SK-N-MC (cell line): ENCODE data around the gene CACNA2D4.

Experiments used
- DNase-seq: peaks from one replicate; pipeline ENCODE4 v3.0.0-alpha.2; 2011; ENCODE audit warnings: low read depth, low spot score
- H3K27ac ChIP-seq: fragments of 200-600 bp; sonication (generic); 2 replicates; pipeline ENCODE4 v1.5.1; 2016; ENCODE audit warnings: mixed run types
- H3K36me3 ChIP-seq: fragments of 200-600 bp; sonication (generic); 2 replicates; pipeline ENCODE4 v1.6.1; 2017; ENCODE audit warnings: antibody characterized with exemption, low read length, mixed read lengths; ENCODE audit not compliant: insufficient read depth
- H3K4me3 ChIP-seq: fragments of 200-600 bp; sonication (generic); 2 replicates; pipeline ENCODE4 v1.5.1; 2016
- H3K9ac ChIP-seq: fragments of 200-600 bp; sonication (generic); 2 replicates; pipeline ENCODE4 v1.8.0; 2017; ENCODE audit warnings: mixed run types, mixed read lengths; ENCODE audit not compliant: insufficient read length
- H3K9me3 ChIP-seq: fragments of 200-600 bp; sonication (generic); 2 replicates; pipeline ENCODE4 v1.6.1; 2017; ENCODE audit warnings: low read depth, mild to moderate bottlenecking, antibody characterized with exemption, low read length, moderate library complexity, mixed read lengths
- EZH2 ChIP-seq: fragments of 200-600 bp; sonication (generic); IDR thresholded peaks from one replicate; pipeline ENCODE4 v1.6.1; 2017; ENCODE audit warnings: antibody characterized with exemption
- FOXP2 ChIP-seq: optimal IDR thresholded peaks from 2 replicates; pipeline ENCODE3; 2011; ENCODE audit warnings: mild to moderate bottlenecking, moderate library complexity; ENCODE audit not compliant: insufficient read depth; ENCODE audit errors: extremely low read length, control extremely low read depth
- POLR2AphosphoS5 ChIP-seq: IDR thresholded peaks from 2 replicates; pipeline ENCODE4 v1.6.1; 2012; ENCODE audit warnings: mild to moderate bottlenecking, low read depth, low read length, borderline replicate concordance

CACNA2D4 gene

DNA sequence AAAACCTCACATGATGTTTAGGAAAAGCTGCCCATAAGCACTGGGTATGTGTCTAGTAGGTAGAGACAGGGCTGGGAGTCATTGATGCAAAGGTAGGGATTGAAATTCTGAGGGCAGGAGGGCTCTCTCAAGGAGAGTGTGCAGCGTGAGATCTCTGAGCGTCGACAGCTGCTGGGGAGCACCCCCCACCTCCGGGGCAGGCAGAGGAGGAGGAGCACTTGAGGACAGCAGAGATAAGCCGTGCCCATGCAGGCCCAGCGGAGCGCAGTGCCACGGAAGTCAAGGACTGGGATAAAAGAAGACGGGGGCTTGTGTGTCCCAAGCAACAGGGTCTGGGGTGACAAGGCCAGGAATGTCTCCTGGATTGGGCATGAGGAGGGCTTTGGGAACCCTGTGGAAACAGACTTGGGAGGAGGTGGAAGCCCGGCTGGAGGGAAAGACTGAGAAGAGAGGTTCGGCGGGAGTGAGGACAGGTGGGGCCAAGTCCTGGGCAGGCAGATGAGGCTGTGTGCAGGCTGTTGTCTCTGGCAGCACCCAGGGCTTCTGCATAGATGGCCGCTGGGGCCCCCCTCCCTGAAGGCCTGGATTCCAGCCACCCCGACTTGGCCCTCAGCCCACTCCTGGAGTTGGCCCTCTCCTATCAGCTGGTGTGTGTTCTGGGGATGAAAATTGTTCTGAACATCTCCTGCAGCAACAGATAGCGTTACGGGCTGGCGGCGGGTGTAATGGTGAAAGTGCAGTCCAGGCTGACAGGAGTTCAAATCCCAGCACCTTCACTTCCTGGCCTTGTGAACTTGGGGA, 1.9 kb downstream of the CACNA2D4 start:
- TF ChIP-seq FOXP2 (no peak), POLR2AphosphoS5 (no peak), EZH2 (no peak)
- H3K27ac ChIP-seq: no peak overlapping the region
- no peak for DNase-seq
- no peak overlapping the region for H3K4me3 ChIP-seq
- H3K9me3 ChIP-seq: no peaks in the 10 kb centered on the region
- H3K36me3 ChIP-seq: no peaks in the 10 kb centered on the region
- H3K9ac ChIP-seq: no peak overlapping the region

DNA sequence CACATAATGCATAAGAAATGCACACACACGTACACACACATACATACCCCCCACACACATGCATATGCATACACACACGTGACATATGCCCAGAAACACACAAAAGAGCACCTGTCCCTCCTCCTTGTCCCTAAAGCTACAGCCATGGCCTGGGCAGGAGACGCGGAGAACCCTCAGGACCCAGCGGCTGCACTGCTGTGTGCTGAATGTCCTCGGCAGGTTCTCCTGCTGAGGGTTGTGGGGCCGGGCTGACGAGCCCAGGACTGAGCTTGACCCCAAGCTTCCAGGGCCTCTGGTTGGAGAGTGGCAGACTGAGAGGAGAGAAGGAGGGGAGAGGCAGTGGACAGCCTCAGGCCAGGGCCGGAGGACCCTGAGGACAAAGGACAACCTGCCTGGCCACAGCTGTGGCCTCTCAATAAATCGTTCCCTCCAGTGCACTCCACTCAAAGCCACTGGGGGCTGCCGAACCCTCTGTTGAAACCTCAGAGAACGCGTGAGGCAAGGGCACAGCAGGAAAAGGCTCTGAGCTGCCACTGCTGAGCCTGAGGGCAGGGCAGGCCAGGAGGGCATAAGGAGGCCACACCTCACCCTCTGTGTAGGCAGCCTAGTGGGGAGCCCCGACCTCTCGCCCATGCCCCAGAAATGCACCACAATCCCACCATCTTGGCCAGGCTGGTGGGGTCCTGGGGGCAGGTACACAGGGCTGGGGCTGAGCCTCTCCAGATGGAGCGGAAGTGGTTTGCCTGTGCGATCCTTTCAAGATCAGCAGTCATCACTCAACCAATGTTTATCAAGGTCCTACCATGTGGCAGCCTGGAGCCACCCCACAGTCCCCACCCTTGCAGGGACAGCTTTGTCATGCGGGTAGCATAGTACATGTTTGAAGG, 3.1 kb downstream of the CACNA2D4 start:
- H3K4me3 ChIP-seq: no peak overlapping the region
- no peaks in the 10 kb centered on the region for H3K36me3 ChIP-seq
- no peak overlapping the region for H3K27ac ChIP-seq
- no peak for TF ChIP-seq FOXP2
- no peak for TF ChIP-seq EZH2
- no peak for TF ChIP-seq POLR2AphosphoS5
- no peaks in the 10 kb centered on the region for H3K9me3 ChIP-seq
- no peak for DNase-seq
- H3K9ac ChIP-seq: no peak overlapping the region

DNA sequence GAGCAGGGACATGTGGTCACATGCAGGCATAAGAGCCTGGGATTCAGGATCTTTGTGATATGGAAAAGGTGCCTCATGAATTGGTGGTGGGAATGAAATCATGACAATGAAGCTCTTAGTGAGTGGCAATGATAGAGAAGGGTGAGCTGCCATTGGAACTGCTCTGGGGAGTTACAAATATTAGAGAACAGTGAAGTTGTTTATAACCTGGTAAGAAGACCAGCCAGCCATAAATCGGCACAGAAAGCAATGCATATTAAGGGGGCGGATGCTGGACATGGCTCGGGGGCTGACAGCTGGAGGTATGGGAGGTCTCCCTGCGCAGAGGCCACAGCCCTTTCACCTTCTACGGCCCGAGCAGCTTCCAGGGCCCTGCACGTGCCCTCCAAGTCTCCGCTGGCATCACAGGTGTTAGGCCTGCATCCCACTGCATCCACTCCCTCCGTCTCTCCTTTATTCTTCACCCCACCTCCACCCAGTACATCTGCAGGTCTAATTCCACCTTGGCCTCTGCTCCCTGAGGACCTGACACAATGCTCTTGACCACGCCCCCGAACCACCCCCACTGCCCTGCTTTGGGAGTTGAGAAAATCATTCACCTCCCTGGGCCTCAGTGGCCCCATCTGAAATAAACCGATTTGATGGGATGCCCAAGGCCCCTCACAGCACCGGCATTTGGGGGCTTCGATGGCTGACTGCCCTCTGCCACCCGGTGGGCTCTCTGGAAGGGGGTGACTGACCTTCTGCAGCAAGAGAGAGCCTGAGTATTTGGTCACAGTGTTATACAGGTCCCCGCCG, 4.1 kb downstream of the CACNA2D4 start:
- Histone ChIP-seq H3K4me3 (no peak overlapping the region), H3K9ac (no peak overlapping the region), H3K9me3 (no peaks in the 10 kb centered on the region), H3K36me3 (no peaks in the 10 kb centered on the region), H3K27ac (no peak overlapping the region)
- no peak for DNase-seq
- TF ChIP-seq POLR2AphosphoS5: no peak
- TF ChIP-seq EZH2: no peak
- no peak for TF ChIP-seq FOXP2

DNA sequence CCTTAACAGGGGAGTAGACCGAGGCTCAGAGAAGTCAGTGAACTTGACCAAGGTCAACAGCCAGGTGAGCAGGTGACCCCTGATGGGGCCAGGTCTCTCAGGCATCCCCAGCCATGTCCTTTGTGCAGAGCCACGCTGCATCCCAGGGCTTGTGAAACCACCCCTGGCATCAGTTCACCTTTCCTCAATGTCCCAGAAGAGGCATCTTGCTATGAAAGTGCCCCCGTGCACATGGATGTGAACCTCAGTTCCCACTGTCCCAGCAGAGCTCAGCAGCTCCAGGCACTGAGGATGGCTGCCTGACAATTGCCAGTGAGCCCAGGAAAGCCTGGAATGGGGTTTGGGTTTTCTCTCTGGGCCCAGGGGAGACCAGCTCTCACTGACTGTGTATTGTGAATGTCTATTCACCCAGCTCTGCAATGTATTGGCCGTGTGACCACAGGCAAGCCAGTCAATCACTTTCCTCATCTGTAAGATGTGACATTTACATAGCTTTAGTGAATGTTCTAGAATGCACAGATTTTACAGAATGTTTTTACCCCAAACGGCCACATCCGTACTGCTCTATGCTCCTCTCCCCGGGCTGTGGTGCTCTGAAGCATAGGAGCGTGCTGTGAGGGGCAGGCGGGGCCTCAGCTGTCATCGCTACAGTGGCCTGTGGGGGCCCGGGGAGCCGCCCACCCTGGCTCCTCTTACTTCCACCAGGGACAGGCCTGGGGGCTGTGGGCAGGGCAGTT, 4.9 kb downstream of the CACNA2D4 start:
- no peaks in the 10 kb centered on the region for H3K36me3 ChIP-seq
- no peak for DNase-seq

DNA sequence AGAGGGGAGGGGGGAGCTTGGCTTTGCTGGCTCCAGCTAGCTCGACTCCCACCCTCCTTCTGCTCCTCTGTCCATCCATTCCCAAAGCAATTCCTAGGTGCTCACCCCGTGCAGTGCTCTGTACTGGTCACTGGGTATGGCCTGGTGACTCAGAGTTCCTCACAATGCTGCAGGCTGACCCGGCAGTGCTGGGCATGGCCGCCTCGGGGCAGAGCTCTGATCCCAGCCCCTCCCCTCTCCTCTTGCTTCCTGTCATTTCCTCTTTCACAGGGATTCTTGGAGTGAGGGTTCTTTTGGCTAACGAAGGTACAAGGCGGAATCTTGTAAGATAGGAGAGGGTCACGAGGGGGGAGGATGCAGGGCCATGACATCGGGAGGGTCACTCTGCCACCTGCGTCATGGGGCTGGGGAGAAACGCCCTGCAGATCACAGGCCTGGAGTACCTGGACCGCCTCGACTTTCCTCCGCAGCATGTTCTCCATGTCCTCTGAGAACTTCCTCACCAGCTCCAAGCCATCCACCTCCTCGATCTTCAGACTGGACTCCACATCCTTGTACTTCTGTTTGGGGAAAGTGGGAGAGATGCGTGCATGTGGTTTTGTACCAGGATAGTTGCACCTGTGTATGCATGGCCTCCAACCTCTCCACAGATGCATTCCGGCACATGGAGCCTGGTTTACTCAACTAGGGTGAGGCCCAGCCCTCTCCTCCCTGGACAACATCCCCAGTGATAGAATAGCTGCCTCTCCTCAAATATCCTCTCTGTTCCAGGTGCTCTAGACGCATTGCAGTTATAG, 5.7 kb downstream of the CACNA2D4 start:
- H3K27ac ChIP-seq: no peak overlapping the region
- no peak overlapping the region for H3K9ac ChIP-seq
- no peak for DNase-seq
- TF ChIP-seq POLR2AphosphoS5: no peak
- no peak for TF ChIP-seq EZH2
- TF ChIP-seq FOXP2: no peak
- no peaks in the 10 kb centered on the region for H3K36me3 ChIP-seq
- no peaks in the 10 kb centered on the region for H3K9me3 ChIP-seq
- no peak overlapping the region for H3K4me3 ChIP-seq

More for the DNA sequence above, 4.9 kb downstream of the CACNA2D4 start:
- no peaks in the 10 kb centered on the region for H3K9me3 ChIP-seq
- TF ChIP-seq POLR2AphosphoS5 (no peak), EZH2 (no peak), FOXP2 (no peak)
- H3K27ac ChIP-seq: no peak overlapping the region
- no peak overlapping the region for H3K9ac ChIP-seq
- no peak overlapping the region for H3K4me3 ChIP-seq

DNA sequence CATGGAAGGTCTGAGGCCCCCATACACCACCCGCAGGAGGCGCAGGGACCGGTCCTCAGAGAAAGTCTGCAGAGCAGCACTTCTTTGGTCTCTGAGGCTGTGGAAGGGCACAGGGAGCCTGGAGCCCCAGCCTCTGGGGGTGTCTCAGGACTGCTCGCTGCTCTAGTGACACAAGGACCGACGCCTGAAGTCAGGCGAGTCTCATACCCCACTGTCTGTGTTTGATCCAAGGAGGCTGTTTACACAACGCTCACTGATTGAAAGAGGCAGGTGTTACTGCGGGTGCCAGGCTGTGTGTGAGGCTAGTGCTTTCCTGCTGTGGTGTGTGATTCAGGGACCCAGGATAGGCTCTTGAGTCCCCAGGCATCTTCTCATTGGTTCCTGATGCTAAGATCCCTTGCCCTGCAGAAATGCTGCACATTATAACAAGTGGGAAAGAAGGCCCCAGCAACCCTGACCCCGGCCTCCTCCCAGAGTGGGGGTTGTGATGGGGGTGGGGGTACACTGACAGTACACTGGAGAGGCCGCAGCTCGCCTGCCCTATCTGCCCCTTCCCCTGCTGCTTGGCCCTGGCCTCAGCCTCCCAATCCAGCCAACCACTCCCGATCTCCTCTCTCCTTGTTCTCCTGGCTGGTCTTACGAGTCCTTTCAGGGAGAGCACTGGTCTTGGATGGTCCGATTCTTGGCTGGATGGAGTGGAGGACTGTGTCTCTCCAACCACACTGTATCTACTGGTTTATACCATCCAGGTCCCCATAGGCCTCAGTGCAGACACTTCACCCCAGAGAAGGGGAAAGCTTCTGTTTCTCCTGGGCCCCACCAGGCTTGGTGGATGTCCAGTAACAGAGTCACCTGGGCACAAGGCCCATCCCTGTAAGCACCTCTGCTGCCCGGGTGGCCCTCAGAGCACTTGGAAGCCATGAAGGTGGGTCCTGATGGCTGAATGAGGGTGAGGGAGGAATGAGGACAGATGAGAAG, 6.6 kb downstream of the CACNA2D4 start:
- H3K9ac ChIP-seq: no peak overlapping the region
- TF ChIP-seq EZH2 (no peak), POLR2AphosphoS5 (no peak), FOXP2 (no peak)
- no peaks in the 10 kb centered on the region for H3K9me3 ChIP-seq
- no peak overlapping the region for H3K4me3 ChIP-seq
- no peak overlapping the region for H3K27ac ChIP-seq
- no peaks in the 10 kb centered on the region for H3K36me3 ChIP-seq
- DNase-seq: no peak
